Activated naive CD8-positive, alpha-beta T cell treated with anti-CD3 and anti-CD28 coated beads, Interleukin-2, amount 50 U/mL, for 16 hours (primary cell): ENCODE measurements around the gene FASTK.

Source experiments
- DNase-seq: peaks from one replicate; pipeline ENCODE4 v3.0.0-alpha.2; 2020; ENCODE audit warnings: low read depth, low spot score

Gene FASTK

DNA sequence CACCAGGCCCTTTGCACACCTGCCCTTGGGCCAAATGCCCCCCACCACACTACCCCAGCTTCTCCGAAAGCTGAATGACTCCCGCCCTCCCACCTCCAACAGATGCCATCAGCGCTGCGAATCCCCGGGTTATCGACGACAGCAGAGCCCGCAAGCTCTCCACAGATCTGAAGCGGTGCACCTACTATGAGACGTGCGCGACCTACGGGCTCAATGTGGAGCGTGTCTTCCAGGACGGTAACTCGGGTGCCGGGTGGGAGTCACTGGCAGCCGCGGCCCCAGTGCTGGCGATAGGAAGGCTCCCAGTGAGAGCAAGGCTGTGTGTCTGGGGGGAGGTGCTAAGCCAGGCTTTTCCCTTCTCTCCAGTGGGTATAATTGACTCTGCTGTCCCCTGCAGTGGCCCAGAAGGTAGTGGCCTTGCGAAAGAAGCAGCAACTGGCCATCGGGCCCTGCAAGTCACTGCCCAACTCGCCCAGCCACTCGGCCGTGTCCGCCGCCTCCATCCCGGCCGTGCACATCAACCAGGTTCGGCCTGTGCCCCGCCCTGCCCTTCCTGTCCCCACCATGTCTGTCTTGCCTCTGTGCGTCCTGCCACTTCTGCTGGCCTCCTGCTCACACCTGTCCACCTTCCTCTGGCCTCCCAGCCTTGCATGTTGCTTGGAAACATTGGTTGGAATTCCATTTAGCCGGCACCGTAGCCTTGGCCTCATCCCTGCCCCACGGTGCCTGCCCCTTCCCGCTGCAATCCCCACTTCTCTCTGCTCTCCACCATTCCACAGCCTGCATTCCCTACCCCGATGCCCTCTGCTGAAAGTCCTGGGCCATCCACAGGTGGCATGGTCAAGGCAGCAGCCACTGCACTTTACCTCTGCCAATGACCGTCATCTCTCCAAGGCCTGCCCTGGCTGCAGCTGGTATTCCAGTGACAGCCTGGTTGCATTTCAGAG, 37.8 kb upstream of the FASTK start:
- DNase-seq = no peak

DNA sequence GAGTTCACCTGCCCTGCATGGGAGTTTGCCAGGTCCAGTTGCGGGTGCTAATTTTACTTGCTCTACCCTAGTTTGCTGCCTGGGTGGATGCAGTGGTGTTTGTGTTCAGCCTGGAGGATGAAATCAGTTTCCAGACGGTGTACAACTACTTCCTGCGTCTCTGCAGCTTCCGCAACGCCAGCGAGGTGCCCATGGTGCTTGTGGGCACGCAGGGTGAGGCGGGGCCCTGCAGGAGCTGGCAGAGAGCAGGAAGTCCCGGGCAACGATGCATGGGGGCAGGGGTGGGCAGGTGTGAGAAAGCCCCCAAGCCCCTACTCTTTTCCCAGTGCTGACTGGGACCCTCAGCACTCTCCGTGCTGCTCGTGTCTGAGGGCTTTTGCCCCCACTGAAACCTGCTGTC, 37.0 kb upstream of the FASTK start:
- DNase-seq = no peak

DNA sequence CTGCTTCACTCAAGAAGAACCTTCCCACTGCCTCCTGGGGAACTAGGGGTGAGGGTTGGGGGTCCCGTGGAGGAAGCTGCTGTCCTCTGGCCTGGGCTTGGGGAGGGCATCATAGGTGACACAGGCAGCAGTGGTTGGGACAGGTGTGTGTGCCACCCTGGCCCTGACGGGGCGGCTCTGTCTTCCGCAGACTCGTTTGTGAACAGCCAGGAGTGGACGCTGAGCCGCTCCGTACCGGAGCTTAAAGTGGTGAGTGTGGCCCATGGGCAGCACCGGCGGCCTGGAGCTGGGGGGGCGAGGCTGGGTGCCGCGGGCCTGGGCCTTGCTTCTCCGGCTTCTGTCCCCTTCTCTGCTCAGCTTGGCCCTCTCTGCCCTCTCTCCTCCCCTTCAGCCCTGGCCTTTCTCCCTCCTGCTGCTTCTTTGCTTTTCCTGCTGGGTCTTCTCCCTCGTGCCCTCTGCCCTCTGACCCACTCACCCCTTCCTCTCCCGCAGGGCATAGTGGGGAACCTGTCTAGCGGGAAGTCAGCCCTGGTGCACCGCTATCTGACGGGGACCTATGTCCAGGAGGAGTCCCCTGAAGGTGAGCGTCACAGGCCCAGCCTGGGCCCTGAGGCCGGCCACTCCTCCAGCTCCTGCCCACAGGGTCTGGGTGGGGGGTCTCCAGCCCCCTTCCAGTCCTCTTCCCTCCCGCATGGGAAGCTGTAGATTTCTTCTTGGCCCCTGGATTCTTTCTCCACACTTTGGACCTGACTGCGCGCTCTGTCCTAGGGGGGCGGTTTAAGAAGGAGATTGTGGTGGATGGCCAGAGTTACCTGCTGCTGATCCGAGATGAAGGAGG, 36.2 kb upstream of the FASTK start:
- DNase-seq = no peak

DNA sequence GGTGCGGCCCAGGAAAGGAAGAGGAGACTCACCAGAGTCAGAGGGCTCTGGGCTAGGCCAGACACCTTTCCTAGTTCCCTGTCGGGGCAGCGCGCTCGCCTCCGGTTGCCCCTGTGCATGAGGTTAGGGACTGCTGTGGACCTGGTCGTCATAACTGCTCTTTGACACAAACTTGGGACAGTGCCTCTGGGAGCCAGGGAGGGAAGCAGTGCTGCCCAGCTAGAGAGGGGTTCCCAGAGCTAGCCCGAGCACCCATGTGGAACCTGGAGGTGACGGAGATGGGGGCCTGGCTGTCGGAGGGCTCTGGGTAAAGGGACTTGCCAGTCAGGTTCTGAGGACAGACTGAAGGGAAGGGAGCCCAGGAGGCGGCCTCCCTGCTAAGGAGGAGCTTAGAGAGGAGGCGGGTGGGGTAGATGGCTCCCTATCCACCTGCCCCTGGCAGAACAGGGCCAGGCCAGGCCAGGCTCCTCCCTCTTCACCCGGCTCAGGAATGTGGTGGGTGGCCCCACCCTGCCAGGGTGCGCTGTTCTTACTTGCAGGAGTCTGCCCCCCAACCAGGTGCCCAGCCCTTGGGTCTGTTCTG, 35.3 kb upstream of the FASTK start:
- no peak for DNase-seq

DNA sequence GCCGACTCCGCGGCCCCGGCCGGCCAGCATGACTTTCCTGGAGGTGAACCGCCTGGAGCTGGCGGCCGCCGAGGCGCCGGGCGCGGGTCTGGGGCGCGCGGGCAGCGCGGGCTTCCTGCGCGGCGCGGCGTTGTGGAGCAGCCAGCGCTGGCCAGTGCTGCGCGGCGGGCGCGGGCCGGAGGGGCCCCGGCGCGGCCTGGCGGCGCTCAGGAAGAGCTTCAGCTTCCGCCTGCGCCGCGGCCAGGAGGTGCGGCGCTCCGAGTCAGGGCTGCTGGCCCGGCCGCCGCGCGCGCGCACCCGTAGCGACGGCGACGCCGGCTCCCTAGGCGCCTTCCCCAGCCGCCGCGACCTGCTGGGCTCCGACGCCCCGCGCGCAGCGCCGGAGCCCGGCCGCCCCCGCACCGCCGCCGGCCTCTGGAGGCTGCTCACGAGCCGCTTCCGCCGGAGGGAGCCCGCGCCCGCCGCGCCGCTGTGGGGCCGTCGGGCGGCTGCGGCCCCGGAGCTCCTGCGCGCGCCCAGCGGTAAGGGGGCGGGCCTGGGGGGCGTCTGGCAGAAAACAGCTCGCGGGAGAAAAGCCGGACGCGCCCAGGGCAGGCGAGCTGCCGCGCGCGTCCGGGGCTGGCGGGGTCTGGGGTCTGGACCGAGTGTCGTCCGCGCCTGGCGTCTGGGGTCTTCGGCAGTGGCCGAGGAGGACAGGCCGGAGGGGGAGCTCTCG, 34.7 kb upstream of the FASTK start:
- no peak for DNase-seq

DNA sequence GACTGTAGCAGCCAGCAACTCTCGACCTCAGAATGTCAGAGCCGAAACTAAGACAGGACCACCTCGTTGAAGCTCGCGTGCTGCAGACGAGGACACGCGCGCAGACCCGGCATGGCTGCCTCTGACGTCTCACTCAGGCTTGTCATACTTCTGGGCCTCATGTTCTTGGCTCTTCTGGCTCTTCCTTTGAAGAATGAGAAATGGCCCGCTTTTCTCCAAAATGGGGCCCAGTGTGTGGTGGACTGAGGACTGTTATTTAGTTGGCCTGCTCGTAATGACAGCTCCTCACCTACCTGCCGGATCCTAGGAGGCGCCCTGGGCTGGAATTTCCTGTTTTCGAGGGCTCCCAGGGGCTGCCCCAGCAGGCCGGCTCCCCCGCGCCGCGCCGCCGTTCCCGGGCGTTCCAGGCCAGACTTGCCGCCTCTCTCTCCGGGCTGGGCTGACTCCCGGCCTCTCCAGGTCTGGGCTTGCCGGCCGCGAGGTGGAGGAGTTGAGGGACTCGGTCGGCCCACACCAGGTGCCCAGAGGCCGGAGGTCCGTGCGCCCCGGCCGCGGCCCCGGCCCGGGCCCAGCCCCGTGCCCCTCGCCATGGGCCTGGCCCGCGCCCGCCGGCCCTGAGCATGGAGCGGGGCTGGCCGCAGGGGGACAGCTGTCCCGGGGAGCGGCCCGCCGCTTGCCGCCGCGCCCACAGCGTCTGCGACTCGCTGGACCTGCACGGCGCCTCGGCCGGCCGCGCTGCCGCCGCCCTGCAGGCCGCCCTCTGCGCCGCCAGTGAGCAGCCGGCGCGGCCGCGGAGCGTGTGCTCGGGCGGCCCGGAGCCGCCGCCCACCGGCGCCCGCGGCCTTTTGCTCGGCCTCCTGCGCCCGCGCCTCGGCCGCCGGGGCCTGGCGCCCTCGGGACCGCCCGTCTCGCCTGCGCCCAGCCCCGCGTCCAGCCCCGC, 33.8 kb upstream of the FASTK start:
- DNase-seq = no peak

DNA sequence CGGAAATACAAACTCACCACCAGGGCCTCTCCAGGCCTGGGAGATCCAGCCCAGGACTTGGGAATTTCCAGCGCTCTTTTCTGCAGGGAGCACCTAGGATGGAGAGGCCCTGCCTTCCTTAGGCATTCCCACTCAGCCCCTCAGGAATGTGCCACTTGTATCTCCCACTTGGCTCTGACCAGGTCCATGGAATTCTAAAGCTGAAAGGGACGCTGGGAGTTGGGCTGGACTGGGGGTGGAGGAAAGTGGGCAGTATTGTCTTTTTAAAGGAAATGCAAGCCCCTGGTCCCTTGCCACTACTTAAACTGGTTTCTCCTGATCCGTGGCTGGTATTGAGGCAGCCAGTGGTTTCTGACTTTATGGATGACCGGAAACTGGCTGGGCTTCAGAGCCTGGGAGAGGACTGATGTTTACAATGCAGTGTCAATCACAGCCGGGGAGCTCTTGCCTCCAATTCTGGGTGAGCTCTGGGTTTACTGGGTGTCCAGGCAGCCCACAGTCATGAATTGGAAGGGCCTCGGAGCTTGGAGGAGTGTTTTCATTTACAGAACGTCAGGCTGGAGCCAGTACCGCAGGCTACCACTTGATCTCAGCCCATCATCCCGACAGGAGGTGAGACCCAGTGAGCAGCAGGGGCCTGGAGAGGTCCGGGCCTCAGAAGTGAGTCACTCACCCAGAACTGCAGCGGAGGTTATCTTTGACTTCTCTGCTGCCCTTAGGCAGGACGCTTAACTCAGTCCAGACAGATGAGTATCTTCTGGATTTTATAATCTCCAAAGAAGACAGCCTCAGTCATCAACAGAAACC, 32.9 kb upstream of the FASTK start:
- DNase-seq = no peak

DNA sequence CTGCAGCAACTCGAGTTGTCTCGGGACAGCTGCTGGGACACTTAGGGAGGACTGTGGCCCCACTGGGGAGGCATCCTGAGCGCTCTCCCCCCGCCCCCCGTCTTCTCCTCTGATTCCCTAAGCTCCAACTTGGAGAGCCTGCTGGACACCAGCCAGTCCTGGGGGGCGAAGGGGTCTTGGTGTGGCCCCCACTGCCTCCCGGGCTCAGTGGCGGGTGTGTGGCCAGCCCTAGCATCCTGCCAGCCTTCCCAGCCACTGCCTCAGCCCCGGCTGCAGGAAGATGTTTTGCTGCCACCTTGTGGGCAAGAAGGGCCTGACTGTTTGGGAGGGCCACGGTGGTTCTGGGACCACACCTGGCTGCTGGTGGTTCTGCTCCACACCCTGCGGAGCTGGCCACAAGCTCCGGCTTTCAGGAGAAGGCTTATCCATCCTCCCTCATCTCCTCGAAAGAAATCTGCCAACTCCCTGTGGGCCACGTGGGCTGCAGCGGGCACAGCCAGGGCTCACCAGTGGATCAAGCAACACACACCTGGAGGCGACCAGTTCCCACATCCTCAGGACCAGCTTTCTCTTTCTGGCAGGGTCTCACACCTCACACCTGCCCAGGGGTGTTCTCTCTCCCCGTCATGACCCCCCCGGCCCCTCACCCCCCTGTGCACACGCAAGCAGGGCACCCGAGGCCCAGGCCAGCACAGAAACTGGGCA, 30.5 kb upstream of the FASTK start:
- peak; percentile 55 for DNase-seq

DNA sequence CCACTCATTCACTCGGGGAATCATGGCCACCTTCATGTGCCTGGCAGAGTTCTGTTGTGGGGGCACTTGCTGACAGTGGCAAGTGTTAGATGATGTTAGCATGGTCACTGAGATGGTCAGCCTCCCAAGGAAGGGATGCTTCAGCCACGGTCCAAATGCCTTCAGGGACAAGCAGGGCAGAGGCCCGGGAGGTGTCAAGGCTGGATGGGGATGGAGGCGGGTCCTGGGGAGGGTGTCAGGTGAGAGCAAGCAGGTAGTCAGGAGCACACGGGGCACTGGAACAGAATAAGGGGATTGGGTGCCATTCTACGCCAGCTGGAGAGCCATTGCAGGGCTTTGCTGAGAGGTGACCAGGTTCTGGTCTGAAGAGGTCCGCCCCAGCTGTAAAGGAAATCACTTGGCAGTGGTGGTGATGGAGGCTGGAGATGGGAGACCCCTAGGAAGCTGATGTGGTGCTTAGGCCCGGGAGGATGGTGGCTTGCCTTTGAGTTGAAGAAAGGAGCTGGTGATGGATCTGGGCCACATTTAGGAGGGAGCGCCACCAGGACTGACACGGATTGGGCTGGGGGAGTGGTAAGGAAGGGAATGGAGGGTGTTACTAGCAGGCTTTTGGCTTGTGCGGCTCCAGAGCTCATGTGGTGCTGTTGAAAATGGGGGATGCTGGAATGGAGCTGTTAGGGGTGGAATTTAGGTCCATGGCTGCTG, 29.8 kb upstream of the FASTK start:
- DNase-seq = no peak

DNA sequence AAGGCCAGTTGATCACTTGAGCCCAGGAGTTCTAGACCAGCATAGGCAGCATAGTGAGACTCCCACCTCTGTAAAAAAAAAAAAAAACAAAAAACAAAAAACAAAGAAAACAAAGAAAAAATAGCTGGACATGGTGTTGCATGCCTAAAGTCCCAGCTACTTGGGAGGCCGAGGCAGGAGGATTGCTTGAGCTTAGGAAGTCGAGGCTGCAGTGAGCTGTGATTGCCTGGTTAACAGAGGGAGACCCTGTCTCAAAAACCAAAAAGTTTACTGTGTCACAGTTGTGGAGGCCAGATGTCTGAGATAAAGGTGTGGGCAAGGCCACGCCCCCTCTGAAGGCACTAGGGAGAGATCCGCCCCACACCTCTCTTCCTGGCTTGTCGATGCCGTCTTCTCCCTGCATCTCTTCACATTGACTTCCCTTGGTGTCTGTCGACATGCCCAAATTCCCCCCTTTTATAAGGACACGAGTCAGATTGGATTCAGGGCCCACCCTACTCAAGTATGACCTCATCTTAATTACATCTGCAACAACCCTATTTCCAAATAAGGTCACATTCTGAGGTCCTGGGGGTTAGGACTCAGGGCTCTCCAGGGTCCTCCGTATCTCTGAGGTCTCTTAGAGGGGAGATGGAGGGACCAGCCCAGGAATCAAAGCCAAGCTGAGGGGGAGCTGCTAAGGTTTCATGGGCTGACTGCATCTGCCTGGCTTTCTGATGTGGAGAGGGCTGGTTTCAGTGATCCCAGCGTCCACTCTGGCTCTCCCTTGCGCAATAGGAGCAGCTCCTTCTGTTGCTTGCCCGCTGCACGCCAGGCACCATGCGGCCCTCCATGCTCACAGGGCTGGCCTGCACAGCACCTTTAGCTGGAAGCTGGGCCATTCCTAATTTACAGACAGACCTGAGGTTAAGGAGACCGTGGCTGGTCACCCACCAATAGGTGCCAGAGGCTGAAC, 28.8 kb upstream of the FASTK start:
- no peak for DNase-seq

DNA sequence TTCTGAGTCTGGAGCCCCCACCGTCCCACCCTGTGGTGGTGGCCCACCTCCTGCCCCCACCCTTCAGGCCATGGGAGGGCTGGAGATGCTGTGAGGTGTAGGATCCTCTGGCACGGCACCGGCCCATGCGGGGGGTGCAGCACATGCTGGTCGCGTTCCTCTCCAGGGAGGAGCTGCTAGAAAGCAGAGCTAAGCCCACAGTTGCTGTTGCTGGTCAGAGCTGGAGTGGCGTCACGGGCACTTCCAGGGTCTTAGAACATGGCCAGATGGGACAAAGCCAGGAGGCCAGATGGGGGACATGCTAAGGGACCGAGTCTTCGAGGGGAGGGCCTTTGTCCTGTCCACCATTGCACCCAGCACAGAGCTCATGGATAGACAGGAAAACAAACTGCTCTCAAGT, 27.3 kb upstream of the FASTK start:
- DNase-seq = no peak

DNA sequence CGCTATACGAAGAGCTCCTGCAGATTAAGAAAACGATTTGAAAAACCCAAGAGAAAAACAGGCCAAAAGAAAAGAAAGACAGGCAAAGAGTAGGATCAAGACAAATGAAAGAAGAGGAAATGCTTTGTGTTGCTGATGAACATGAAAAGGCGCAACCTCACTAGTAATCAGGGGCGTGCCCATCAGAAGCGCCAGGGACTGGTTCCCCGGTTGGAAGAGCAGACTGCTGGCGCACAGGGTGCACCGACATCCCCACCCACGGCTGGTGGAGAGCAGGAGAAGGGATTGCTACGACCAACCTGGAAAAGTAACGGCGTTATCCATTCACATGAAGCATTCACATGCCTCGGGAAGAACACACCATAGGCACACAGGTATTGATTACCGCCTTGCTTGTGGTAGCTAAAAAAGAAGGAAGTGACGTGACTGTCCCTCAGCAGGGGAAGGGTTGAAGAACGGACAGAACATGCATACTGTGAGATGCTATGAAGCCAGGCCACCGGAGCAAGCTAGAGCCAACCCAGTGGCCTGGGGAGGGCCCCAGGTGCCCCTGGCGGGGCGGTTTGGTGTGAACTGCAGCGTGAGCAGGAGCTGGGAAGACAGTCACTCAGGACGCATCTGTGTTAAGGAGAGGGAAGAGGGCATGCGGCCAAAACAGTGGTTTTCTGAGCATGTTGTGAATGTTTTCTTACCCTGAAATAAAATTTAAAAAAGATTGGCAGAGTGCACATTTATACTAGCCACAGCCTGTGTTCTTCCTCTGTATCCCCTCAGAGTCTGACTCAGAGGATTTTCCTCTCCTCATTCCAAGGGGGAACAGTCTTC, 24.0 kb upstream of the FASTK start:
- no peak for DNase-seq

DNA sequence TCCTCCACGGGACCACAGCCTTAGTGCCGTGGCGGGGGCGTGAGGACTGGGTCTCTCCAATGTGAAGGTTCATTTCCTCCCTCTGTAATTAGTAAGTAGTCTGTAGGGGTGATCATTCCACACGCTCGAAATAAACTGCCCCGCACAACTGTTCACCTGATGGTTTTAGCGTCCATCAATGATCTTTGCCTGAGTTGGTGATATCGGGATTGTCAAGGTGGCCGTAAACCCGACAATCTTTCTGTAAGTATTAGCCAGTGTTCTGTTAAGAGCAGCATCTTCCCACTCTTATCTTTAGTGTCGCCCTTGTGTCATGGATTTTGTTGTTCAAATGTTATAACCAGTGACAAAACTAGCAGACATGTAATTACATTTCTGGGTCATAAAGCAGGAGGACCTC, 23.4 kb upstream of the FASTK start:
- DNase-seq = no peak

DNA sequence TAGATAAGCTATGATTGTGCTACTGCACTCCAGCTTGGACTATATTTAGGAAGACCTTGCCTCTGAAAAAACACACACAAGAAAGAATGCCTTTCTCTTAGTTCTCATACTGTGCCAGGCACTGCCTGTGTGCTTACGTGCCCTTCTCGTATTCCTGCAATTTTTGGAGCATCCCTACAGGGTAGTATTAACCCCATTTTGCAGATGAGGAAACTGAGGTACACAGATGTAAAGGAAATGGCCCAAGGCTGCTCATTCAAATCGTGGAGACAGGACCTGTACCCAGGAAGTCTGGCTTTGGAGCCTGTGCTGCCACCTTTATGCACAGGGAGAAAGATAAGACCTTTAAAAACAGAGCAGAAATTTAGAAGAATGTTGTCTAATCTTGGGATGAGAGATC, 22.4 kb upstream of the FASTK start:
- DNase-seq = no peak

DNA sequence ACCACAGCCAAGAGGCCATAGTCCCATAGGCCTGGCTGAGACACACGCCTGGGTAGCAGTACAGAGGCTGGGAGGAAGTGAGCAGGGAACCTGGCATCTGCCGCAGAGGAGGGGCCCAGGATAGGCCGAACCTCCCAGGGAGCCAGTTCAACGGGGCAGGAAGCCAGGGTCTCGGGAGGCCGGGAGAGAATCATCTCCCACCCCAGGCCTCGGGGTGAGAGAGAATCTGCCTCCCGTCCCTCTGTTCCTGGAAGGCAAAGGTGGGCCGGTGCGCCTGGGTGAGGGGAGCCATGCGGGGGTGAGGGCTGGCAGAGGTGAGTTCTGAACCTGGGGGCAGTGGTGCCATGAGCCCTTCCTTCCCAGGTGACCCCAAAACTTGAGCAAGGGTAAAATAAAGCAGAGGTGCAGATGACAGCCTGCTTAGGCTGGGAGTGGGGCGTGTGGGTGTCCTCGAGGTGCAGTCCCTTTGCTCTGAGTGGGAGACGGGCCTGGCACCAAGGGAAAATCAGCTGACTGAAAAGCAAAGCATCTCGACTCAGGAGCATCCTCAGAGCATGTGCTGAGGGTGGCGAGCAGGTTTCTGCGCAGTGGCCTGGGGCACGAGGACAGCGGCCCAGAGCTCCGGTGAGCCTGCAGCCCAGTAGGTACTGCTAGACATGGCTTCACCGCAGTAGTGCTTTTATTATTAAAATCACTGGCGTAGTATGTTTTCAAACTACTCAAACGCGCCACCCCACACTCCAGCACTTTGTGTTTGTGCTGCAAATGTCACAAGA, 21.2 kb upstream of the FASTK start:
- no peak for DNase-seq

DNA sequence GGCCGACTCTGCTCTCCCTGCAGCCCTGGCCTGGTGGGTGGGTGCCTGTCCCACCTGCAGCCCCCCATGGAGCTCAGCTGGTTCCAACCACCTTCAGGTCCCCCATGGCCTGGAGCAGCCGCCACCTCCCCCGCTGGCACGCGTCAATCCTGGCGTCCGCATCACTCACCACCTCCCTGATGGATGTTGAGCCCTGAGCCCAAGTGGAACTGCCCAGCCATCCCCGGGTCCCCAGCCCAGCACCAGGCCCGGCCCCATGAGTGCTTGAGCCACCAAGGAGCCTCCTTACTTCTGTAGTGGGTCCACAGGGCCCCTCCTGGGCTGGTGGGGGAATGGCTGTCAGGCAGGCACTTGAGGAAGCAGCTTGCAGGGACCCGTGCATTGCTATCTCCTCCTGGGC, 20.3 kb upstream of the FASTK start:
- no peak for DNase-seq
